ENCODE measurements around the gene SEMA4A. TPM values are rescaled to one million over a fixed set of nuclear protein-coding genes. Genes with fewer than 3 reads are reported as not detected.
"Not testable (repeated sequence)": the region's sequence is repeated elsewhere in the genome, so short reads cannot be mapped to it uniquely, and the experiment has no call there.

SEMA4A gene
- total RNA-seq, 1 donor from 2014 or later = 1.6 TPM

DNA sequence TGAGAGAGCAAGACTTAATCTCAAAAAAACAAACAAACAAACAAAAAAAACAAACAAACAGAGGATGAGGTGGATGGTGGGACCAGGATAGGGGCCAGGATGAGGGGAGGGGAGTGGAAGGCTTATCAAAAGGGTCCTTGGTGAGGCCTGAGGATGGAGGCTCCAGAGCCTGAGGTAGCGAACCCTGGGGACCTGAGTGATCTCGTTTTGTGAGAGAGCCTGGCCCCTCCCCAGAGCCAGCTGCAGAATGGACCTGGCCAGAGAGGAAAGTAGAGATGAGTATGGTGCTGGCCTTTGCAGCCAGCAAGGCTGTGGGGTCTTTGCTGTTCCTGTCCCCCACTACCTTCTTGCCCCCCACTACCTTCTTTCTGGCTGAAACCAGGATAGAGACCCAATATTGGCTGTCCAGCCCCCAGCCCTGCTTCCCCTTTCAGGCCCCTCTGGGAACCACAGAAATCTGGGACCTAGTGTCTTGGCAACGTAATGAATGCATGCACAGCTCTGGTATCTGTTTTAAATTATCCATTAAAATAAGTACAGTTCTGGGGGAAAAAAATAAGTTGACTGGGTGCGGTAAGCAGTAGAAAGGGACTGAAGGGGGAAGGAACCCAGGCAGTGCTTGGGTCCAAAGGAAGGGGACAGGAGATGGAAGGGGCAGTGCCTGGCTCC lies 40.0 kb upstream of the SEMA4A start:
- Mint-ChIP-seq H3K4me3 (ENCODE audit: unreplicated experiment) (peak overlapping the region; percentile 98), H3K36me3 (ENCODE audit: low read depth) (peaks cover 15% of the 10 kb centered on the region), H3K27me3 (ENCODE audit: low read depth) (no peaks in the 10 kb centered on the region), H3K9me3 (ENCODE audit: low read depth) (no peaks in the 10 kb centered on the region), H3K4me1 (ENCODE audit: low read depth) (peaks cover 46% of the 10 kb centered on the region), H3K27ac (ENCODE audit: unreplicated experiment) (peak overlapping the region; percentile 99)
- TF ChIP-seq, protein P1, sequence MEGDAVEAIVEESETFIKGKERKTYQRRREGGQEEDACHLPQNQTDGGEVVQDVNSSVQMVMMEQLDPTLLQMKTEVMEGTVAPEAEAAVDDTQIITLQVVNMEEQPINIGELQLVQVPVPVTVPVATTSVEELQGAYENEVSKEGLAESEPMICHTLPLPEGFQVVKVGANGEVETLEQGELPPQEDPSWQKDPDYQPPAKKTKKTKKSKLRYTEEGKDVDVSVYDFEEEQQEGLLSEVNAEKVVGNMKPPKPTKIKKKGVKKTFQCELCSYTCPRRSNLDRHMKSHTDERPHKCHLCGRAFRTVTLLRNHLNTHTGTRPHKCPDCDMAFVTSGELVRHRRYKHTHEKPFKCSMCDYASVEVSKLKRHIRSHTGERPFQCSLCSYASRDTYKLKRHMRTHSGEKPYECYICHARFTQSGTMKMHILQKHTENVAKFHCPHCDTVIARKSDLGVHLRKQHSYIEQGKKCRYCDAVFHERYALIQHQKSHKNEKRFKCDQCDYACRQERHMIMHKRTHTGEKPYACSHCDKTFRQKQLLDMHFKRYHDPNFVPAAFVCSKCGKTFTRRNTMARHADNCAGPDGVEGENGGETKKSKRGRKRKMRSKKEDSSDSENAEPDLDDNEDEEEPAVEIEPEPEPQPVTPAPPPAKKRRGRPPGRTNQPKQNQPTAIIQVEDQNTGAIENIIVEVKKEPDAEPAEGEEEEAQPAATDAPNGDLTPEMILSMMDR (IDR thresholded peaks at IDR 0.05) = no peak
- DNase-seq (ENCODE audit: low spot score) = no peak

GRCh38 chr1:156114101-156114918 lies 39.1 kb upstream of the SEMA4A start, which contains the start of gene LMNA:
Gene LMNA (plus strand): TSS chr1:156114711. CDS start chr1:156114919, 208 bp downstream.
- TF ChIP-seq, protein P1 (IDR thresholded peaks at IDR 0.05) = no peak
- DNase-seq (ENCODE audit: low spot score) = no peak
- peak within 1 kb of the TSS; percentile 99 for H3K27ac Mint-ChIP-seq (ENCODE audit: unreplicated experiment)
- no peaks in the 10 kb centered on the region for H3K9me3 Mint-ChIP-seq (ENCODE audit: low read depth)
- peaks cover 15% of the 10 kb centered on the region for H3K36me3 Mint-ChIP-seq (ENCODE audit: low read depth)
- no peaks in the 10 kb centered on the region for H3K27me3 Mint-ChIP-seq (ENCODE audit: low read depth)
- peak within 1 kb of the TSS; percentile 98 for H3K4me3 Mint-ChIP-seq (ENCODE audit: unreplicated experiment)
- H3K4me1 Mint-ChIP-seq (ENCODE audit: low read depth) = peaks cover 55% of the 10 kb centered on the region

- Mint-ChIP-seq H3K36me3 (ENCODE audit: low read depth) (peaks cover 15% of the 10 kb centered on the region), H3K27me3 (ENCODE audit: low read depth) (no peaks in the 10 kb centered on the region), H3K9me3 (ENCODE audit: low read depth) (no peaks in the 10 kb centered on the region), H3K4me3 (ENCODE audit: unreplicated experiment) (peak overlapping the region; percentile 98), H3K27ac (ENCODE audit: unreplicated experiment) (peak overlapping the region; percentile 99), H3K4me1 (ENCODE audit: low read depth) (peaks cover 62% of the 10 kb centered on the region)
- TF ChIP-seq, protein P1 (IDR thresholded peaks at IDR 0.05) = no peak
- no peak for DNase-seq (ENCODE audit: low spot score)
Measured at GRCh38 chr1:156114919-156115513, 38.4 kb upstream of the SEMA4A start.

DNA sequence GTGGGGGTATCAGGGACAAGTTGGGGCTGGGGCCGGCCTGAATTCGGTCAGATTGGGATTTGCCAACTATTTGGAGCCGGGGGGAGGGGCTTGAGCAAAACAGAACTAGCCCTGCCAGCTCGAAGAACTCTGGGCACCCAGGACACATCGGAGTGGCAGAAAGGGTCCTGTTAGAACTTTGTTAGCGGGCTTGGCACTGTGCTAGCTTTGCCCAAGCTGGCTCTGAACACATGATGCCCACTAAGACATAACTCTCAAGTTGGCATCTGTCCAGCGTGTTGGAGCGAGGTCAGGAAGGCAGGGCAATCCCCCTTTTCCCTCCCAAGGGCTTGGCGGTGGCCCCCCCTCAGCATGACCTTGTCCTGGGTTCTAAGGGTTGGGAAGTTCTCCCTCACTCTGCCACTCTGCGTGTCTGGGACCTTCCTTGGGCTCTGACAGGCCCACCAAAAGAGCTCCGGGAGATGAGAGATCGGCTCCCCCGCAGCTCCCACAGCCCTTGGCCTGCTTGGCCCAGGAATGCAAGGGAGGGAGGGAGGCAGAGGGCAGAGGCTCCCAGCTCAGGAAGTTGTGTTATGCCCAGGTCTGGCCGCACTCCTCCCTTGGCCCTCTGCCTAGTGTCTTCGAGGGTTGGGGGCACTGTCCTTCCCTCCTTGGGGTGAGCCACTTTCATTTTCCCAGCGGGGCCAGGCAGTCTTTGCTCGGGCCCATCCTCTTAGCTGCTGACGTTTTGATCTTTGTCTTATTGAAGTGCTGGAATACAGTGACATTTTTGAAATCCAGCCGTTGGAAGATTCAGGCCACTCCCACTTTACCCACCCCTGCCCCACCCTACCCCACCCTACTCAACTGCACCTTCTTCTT lies 37.6 kb upstream of the SEMA4A start:
- Mint-ChIP-seq H3K36me3 (ENCODE audit: low read depth) (peaks cover 17% of the 10 kb centered on the region), H3K4me1 (ENCODE audit: low read depth) (peaks cover 69% of the 10 kb centered on the region), H3K4me3 (ENCODE audit: unreplicated experiment) (peak overlapping the region; percentile 98), H3K27me3 (ENCODE audit: low read depth) (no peaks in the 10 kb centered on the region), H3K27ac (ENCODE audit: unreplicated experiment) (peak overlapping the region; percentile 99), H3K9me3 (ENCODE audit: low read depth) (no peaks in the 10 kb centered on the region)
- TF ChIP-seq, protein P1 (IDR thresholded peaks at IDR 0.05) = no peak
- DNase-seq (ENCODE audit: low spot score) = no peak

DNA sequence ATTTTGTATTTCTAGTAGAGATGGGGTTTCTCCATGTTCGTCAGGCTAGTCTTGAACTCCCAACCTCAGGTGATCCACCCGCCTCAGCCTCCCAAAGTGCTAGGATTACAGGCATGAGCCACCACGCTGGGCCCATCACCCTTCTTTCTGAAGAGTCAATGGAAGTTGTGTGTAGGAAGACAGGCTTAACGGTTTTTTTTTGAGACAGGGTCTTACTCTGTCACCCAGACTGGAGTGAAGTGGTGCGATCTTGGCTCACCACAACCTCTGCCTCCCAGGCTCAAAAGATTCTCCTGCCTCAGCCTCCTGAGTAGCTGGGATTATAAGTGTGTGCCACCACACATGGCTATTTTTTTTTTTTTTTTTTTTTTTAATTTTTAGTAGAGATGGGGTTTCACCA lies 36.7 kb upstream of the SEMA4A start:
- H3K27me3 Mint-ChIP-seq (ENCODE audit: low read depth); H3K9me3 Mint-ChIP-seq (ENCODE audit: low read depth); DNase-seq (ENCODE audit: low spot score): not testable (repeated sequence)
- Mint-ChIP-seq H3K4me1 (ENCODE audit: low read depth) (peaks cover 74% of the 10 kb centered on the region), H3K4me3 (ENCODE audit: unreplicated experiment) (peak overlapping the region; percentile 98), H3K27ac (ENCODE audit: unreplicated experiment) (peak overlapping the region; percentile 99), H3K36me3 (ENCODE audit: low read depth) (peaks cover 17% of the 10 kb centered on the region)

All from chondrocyte (in vitro differentiated cells).